ENCODE results near the gene SNCB.
"Not testable (repeated sequence)": the region's sequence is repeated elsewhere in the genome, so short reads cannot be mapped to it uniquely, and the experiment has no call there.

SNCB gene

DNA sequence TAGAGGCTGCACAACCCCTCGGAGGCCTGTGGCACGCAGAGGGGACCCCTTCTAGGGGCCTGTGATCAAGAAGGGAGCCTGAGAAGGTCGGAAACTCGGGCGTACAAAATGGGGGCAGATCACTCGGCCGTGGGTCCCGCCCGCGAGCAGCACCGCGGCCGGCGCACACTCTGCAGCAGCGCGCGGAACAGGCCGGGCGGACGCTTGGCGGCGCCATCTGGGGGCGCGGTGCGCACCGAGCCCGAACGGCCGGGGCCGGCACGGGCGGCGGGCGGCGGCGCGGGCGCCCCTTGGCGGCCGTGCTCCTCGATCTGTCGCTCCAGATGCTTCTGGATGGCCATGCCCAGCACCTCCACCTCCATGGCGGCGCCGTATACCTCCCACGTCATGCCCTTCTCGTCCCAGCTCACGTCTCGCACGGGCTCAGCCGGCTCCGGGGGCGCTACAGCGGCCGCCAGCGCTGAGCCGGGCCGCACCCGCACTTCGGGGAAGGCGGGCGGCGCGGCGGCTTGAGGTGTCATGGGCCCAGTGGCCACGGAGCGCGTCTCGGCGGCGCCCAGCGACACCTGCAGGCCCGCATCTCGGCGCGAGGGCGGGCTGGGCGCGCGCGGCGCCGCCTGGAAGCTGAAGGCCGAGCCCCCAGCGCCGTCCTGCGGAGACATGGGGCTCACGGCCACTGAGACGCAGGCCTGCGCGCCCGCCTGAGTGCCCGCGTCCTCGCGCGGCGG lies 33.5 kb downstream of the SNCB start:
- peak; percentile 61 for DNase-seq

DNA sequence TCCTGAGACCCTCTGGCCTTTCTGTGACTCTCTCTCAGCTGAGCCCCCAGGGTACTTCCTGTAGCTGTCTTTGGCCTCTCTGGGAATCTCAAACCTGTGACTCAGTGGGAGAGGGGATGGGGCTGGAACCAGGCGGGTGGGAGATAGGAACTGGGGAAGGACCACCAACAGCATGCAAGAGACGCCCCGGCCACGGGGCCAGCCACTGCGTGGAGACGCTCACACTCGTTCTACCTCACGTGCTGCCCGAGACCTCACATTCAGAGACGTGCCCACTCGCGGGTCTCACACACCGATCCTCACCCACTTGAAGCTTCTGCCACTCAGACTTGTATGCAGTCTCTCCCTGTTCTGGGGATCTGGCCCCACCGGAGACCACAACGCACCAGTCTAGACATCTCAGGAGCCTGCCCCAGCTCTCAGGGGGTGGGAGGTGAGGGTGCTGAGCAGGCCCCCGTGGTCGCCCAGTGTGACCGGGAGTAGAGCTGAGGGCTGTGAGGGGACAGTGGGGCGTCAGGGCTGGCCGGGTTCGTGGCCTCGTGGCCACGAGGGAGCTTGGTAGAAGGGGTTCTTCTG lies 34.2 kb downstream of the SNCB start:
- no peak for DNase-seq

DNA sequence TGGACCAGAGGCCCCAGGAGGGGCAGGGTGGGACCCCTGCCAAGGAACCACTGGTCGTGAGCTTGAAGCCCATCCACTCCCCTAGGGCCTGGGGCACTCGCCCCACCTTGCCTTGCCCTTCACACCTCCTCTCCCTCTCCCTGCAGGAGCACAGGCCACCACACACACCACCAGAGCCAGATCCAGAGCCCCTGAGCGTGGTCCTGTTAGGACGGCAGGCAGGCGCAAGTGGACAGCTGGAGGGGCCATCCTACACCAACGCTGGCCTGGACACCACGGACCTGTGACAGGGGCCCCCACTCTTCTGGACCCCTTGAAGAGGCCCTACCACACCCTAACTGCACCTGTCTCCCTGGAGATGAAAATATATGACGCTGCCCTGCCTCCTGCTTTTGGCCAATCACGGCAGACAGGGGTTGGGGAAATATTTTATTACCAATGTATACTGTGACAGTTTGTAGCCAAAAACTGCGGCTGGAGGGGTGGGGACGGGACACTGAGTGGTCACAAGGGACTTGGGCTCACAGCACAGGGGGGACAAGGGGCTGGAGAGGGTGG lies 34.9 kb downstream of the SNCB start:
- no peak for DNase-seq

DNA sequence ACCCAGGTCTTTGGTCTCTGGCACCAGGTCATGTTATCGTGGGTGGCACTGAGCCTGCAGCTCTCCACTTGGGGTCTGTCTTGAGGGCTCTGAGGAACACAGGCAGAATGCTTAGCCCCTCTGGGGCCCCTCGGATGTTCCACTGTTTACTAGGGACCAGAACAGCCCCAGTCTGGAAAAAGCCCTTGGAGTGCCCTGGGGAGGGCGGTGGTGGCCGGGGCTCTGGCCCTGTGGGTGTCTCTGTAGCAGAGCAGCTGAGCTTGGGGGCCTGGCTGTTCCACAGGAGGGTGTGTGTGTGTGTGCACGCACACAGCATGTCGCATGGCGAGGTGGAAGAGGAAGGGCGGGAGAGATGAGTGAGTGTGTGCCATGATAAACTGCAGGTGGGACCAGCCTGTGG lies 35.8 kb downstream of the SNCB start:
- DNase-seq, result no peak

DNA sequence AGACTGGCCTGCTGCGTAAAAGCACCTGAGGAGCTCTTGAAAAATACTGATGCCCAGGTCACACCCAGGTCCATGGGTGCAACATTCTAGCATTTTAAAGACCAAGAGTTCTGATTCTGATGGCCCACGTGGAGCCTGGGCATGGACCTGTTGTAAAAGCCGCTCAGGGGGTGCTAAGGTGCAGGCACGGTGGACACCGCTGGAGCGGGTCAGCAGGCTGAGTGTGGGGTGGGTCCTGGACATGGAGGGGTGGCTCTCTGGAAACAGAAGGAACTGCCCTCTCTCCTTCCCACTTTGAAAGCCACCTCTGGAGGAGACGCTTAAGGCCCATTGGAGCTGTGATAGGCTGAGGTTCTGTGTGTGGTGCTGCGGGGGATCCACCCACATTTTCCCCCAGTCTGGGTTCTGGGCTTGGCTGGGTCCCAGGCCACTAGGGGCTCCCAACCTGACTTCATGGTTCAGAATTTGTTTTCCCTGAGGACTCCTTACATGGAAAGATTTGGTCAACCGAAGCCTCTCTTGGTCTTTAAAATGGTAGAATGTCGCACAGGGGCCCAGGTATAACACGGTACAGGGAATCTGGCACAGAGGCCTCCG lies 37.0 kb downstream of the SNCB start:
- no peak for DNase-seq

DNA sequence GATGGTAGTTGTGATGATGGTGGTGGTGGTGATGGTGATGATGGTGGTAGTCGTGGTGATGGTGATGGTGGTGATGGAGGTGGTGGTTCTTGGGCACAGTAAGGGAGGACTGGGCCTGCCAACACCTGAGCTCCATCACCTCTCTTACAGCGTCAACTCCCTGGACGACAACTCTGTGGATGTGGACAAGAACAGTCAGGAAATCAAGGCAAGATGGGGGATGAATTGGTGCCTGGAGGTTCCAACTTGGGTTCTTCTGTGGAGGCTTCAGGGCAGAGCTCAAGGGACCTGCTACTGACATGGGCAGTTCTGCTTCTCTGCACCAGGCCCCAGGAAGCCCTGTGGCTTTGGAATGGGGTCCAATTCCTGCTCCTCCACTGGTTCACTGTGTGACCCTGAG lies 37.8 kb downstream of the SNCB start:
- no peak for DNase-seq

DNA sequence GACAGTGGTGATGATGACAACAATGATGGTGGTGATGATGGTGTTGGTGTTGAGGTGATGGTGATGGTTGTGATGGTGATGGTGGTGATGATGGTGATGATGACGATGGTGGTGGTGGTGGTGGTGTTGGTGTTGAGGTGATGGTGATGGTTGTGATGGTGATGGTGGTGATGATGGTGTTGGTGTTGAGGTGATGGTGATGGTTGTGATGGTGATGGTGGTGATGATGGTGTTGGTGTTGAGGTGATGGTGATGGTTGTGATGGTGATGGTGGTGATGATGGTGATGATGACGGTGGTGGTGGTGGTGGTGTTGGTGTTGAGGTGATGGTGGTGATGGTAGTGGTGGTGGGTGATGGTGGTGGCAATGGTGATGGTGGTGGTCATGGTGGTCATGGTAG lies 38.7 kb downstream of the SNCB start:
- not testable (repeated sequence) for DNase-seq

DNA sequence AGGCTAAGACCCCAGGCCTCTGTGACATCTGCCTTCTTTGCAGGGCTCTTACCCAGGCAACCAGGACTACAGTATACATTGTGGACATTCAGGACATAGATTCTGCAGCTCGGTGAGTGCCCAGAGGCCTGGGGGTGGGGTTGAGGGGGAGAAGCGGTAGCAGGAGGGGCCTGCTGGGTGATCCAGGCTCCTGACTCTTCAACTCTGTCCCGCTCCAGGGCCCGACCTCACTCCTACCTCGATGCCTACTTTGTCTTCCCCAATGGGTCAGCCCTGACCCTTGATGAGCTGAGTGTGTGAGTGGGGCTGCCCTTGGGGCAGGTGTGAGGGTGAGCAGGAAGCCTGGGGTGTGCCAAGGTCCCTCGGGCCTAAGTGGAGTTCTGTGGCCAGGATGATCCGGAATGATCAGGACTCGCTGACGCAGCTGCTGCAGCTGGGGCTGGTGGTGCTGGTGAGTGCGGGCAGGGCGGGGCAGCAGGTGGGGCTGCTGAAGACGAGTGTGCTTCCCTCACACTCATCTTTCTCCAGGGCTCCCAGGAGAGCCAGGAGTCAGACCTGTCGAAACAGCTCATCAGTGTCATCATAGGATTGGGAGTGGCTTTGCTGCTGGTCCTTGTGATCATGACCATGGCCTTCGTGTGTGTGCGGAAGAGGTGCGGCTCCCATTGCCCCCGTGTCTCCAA lies 40.2 kb downstream of the SNCB start:
- DNase-seq, result no peak

DNA sequence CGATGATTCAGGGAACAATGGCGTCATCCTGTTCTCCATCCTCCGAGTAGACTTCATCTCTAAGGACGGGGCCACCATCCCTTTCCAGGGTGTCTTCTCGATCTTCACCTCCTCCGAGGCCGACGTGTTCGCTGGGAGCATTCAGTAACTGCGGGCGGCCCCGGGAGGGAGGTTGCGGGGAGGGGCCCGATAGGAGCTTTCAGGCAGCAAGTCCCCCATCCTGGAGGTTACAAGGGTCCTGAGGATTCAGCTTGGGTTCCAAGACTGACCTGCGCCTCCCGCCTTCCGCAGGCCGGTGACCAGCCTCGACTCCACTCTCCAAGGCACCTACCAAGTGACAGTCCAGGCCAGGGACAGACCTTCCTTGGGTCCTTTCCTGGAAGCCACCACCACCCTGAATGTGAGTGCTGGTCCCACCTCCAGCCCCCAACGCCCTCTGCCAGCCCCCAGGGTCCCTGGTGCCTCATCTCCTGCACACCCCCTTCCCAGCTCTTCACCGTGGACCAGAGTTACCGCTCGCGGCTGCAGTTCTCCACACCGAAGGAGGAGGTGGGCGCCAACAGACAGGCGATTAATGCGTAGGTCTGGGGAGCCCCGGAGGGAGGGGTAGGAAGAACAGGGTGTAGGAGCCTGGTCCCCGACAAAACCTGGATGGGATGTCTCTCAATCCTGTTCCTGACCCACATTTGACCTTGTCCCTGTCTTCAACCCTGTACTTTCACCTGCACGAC lies 41.1 kb downstream of the SNCB start:
- no peak for DNase-seq

DNA sequence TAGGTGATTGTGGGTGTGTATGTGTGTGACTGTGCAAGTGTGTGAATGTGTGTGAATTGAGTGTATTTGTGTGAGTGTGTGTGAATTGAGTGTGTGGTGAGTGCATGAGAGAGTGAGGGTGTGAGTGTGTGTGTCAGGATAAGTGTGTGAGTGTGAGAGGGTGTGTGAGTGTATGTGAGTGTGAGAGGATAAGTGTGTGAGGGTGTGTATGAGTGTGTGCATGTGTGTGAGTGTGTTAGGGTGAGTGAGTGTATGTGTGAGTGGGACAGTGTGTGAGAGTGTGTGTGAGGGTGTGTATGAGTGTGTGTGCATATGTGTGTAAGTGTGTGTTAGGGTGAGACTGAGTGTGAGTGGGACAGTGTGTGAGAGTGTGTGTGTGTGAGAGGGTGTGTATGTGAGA lies 42.0 kb downstream of the SNCB start:
- DNase-seq, result no peak

DNA sequence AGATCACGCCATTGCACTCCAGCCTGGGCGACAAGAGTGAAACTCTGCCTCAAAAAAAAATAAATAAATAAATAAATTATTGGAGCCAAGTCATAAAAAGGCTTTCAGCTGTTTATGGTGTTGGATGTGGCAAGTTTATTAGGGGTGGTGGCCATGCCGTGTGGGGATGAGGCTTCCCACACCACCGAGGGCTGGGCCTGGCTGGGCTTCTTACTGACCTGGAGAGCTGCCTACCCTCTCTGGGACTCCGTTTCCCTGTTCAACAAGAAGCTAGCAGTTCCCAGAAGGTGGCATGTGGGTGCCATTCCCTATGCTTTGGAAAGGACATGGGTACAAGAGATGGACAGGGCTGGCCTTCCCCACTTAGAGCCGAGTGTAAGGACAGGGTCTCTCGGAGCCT lies 42.9 kb downstream of the SNCB start:
- DNase-seq, result no peak

DNA sequence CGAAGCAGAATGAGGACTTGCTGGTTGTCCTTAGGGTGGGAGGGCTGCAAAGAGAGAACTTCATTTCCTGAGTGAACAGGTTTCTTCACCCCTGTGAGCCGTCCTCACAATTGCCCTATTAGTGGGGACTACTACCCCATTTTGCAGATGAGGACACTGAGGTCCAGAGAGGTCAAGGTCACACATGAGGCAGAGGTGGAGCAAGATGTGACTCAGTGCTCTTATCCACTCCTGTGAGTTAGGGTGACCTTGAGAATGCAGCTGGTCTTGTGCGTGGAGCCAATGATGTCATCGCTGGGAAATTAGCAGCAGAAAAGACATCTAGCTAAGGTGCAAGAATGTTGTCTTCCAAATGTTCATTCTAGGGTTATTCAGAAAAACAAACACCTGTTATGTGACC lies 47.3 kb downstream of the SNCB start:
- DNase-seq, result no peak

DNA sequence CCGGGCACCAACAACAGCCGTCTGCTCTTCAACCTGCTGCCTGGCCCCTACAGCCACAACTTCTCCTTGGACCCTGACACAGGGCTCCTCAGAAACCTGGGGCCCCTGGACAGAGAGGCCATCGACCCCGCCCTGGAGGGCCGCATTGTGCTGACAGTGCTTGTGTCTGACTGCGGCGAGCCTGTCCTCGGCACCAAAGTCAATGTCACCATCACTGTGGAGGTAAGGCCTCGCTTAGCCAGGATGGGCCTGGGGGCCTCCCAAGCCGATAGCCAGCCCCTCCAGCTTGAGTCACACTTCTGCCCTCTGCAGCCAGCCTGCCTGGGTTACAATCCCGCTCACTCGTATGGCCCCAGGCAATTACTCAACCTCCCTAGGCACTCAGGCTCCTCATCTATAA lies 49.0 kb downstream of the SNCB start:
- no peak for DNase-seq

DNA sequence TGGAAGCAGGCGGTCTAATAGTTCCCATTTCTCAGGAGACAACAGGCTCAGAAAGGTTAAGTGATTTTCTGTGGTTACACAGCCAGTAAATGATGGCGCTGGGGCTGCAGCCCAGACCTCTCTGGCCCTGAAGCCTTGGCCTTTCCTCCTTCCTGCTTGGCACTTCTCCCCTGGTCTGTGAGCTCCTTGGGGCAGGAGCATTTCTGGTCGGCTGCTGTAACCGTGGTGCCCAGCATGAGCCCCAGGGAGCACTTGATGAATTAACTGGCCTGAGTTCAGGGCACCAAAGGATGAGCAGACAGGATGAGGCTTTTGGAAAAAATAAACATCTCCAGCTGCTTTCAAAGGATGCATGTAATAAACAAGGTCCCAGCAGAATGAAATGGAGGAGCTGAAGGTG lies 51.0 kb downstream of the SNCB start:
- DNase-seq, result no peak

DNA sequence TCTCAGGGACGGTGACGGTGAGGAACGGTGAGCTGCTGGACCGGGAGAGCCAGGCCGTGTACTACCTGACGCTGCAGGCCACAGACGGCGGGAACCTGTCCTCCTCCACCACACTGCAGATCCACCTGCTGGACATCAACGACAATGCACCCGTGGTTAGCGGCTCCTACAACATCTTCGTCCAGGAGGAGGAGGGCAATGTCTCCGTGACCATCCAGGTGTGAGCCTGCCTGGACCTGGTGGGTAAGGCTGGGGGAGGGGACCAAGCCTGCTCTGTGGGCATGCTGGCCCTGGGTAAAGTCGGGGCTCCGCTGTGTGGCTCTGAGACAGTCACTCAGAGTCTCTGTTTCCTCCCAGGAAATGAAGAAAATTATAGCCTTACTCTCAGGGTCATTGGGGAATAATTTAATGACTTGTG lies 51.9 kb downstream of the SNCB start:
- peak; percentile 41 for DNase-seq

DNA sequence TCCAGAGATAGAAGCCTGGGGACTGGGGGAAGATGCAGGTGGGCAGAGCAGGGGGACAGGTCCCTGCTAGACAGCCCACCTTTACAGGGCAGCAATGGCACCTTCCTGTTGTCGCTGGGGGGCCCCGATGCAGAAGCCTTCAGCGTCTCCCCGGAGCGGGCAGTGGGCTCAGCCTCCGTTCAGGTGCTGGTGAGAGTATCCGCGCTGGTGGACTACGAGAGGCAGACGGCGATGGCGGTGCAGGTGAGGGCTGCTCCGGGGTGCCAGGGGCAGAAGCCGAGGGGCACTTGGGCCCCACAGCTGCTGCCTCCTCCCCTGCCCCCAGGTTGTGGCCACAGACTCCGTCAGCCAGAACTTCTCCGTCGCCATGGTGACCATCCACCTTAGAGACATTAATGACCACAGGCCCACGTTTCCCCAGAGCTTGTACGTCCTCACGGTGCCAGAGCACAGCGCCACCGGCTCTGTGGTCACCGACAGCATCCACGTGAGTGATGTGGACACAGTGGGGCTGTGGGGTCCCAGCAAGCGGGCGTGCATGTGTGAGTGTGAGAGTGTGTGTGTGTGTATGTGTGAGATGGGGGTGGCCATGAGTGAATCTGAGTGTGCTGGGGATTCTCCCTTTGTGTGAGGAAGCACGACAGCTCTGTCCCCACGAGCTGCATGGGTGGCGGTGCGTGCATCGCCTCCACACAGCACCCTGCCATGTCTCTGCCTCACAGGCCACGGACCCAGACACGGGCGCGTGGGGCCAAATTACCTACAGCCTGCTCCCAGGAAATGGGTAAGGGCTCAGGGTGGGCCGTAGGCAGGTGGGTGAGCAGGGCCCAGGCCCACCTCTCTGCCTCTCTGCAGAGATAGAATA lies 52.8 kb downstream of the SNCB start:
- no peak for DNase-seq

DNA sequence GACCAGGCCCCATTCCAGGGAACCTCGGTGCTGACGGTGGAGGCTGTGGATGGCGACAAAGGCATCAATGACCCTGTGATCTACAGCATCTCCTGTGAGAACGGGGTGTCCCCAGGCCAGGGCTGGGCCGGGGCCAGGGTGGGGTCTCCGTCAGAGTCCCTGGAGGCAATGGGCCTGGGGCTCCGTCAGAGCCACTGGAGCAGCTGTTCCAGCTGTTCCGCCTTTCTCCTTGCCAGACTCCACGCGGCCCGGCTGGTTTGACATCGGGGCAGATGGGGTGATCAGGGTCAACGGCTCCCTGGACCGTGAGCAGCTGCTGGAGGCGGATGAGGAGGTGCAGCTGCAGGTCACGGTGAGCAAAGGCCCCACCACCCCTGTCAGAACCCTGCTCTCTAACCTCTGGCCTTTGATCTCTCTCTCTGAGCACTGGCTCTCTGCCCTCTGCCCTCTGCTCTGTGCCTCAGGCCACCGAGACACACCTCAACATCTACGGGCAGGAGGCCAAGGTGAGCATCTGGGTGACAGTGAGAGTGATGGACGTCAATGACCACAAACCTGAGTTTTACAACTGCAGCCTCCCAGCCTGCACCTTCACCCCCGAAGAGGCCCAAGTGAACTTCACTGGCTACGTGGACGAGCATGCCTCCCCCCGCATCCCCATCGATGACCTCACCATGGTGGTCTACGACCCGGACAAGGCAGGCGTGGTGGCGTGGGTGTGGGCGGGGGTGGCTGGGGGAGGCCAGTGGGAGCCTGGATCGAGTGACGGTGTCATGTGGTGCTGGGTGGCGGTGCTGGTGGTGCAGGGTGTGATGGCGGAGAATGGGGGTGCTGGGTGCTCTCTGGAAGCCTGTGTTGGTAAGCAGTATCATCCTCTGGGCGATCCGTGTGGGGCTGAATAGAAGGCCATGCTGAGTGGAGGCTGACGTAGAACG lies 54.6 kb downstream of the SNCB start:
- no peak for DNase-seq

DNA sequence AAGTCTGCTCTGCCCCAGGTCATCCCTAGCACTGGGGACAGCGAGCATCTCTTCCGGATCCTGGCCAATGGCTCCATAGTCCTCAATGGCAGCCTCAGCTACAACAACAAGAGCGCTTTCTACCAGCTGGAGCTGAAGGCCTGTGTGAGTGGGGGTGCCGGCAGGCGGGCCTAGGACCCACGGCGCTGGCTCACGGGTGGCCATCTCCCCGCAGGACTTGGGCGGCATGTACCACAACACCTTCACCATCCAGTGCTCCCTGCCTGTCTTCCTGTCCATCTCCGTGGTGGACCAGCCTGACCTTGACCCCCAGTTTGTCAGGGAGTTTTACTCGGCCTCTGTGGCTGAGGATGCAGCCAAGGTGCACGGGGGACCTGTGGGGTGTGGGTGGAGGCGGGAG lies 55.3 kb downstream of the SNCB start:
- no peak for DNase-seq

DNA sequence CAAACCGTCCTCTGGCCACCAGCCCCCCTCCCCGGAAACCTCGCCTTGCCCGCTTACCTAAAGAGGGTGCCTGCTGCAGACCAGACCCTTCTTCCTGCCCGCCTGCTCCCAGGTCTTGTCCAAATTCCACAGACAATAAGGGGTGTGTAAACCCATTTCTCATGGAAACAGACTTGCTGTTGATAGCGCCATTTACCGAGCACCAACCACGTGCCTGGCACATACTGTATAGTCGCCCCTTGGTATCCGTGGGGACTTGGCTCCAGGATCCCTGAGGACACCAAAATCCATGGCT lies 56.1 kb downstream of the SNCB start:
- DNase-seq, result no peak

DNA sequence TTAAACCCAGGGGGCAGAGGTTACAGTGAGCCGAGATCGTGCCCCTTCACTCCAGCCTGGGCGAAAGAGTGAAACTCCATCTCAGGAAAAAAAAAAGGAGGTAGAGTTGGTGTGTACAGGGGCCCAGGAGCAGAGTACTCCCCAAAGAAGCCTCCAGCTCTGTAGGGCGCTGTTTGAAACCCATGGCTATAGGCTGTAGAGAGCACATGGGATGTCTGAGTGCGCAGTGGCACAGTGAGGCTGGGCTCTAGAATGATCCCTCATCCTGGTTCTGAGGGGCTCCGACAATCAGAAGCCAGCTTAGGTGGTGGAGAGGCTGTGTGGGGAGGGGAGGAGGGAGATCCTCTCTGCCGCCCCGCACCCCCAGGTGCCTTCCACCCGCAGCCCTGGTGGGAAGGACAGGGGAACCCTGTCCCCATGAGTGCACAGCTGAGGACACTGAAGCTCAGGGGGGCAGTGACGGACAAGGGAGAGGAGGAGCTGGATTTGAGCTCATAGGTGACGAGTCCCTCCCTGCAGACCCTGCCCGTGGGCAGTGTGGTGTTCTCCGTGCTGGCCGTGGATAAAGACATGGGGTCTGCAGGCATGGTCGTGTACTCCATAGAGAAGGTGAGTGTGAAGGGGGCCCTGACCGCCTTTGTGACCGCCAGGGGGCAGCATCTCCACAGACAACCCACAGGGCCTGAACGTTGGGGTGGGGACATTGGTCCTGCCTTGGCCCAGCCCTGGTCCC lies 56.6 kb downstream of the SNCB start:
- peak; percentile 67 for DNase-seq
